ENCODE measurements around the gene CFAP46.

GRCh38 chr10:132790470-132790869 lies 151.9 kb downstream of the CFAP46 start:
- no peak for TF ChIP-seq IRF4 (IDR thresholded peaks at IDR 0.05; ENCODE audit: low read depth, low read length)
- no peak for TF ChIP-seq EZH2 (IDR thresholded peaks at IDR 0.05; ENCODE audit: borderline replicate concordance, control insufficient read depth, low read depth, low read length)
- TF ChIP-seq RAD21 (IDR thresholded peaks at IDR 0.05; ENCODE audit: insufficient read depth, low read depth, low read length) = no peak
- no peak for TF ChIP-seq SRF (IDR thresholded peaks at IDR 0.05; ENCODE audit: low read depth in 2 of 2, low read length in 2 of 2)
- TF ChIP-seq ZNF274 (IDR thresholded peaks at IDR 0.05; ENCODE audit: insufficient read depth, insufficient read length) = no peak
- no peak for TF ChIP-seq POLR2AphosphoS5 (IDR thresholded peaks at IDR 0.05; ENCODE audit: low read length)
- no peak for TF ChIP-seq E2F8 (IDR thresholded peaks at IDR 0.05; ENCODE audit: low read depth, partially characterized antibody)
- TF ChIP-seq TARDBP (IDR thresholded peaks at IDR 0.05; ENCODE audit: borderline replicate concordance) = no peak
- no peak for TF ChIP-seq SP1 (IDR thresholded peaks at IDR 0.05; ENCODE audit: low read depth, low read length)
